Measurements from ENCODE around the gene VASP. TPM values are rescaled to one million over a fixed set of nuclear protein-coding genes. Genes with fewer than 3 reads are reported as not detected.

Gene VASP
- total and polyA plus RNA-seq, 2 experiments from 2014 or later, result 60.3 to 147 TPM

- H3K27me3 ChIP-seq (ENCODE audit: insufficient read depth), result peaks cover 41% of the 10 kb centered on the region
- Mint-ChIP-seq H3K4me3 (peak within 1 kb of the TSS; percentile 87), H3K27ac (peak within 1 kb of the TSS; percentile 95), H3K27me3 (ENCODE audit: insufficient read depth, low read depth, poor library complexity) (peaks cover 38% of the 10 kb centered on the region), H3K9me3 (no peaks in the 10 kb centered on the region), H3K36me3 (ENCODE audit: low read depth) (no peaks in the 10 kb centered on the region; the same call in 2 of the 3 replicates), H3K4me1 (peaks cover 16% of the 10 kb centered on the region)
- peak within 1 kb of the TSS; percentile 98 for H3K4me2 ChIP-seq
- no peaks in the 10 kb centered on the region for H3K9me2 ChIP-seq (ENCODE audit: insufficient read depth)
- no peaks in the 10 kb centered on the region for H3K36me3 ChIP-seq (ENCODE audit: insufficient read depth)
- H2AFZ ChIP-seq, result peak within 1 kb of the TSS; percentile 100
- ATAC-seq (peak; percentile 2; the same call in 2 of the 3 replicates), DNase-seq (ENCODE audit: low spot score) (peak; percentile 99)
- TF ChIP-seq CTCF (conservative IDR thresholded peaks at IDR 0.05; ENCODE audit: low read depth in 2 of 2), result peak; percentile 35 to 42; a peak in 3 of 4 replicates
- TF ChIP-seq EZH2phosphoT487 (IDR thresholded peaks at IDR 0.05; ENCODE audit: unreplicated experiment), result no peak
- no peak for TF ChIP-seq STAT1 (IDR thresholded peaks at IDR 0.05; ENCODE audit: unreplicated experiment)
- no peak for TF ChIP-seq JUNB (IDR thresholded peaks at IDR 0.05; ENCODE audit: unreplicated experiment)
- no peak for TF ChIP-seq ZNF114 (CRISPR knock-in tag; IDR thresholded peaks at IDR 0.05)
- TF ChIP-seq REST (IDR thresholded peaks at IDR 0.05; ENCODE audit: unreplicated experiment), result no peak
- peak; percentile 97 for TF ChIP-seq CREB1 (CRISPR knock-in tag; IDR thresholded peaks at IDR 0.05; ENCODE audit: low read depth)
- H3F3A ChIP-seq (replicated peaks; ENCODE audit: low read depth), result peaks cover 17% of the 10 kb centered on the region
- peaks cover 22% of the 10 kb centered on the region; the same call in 1 of the 2 replicates for H3K4me1 ChIP-seq (ENCODE audit: insufficient read depth)
- H3K79me2 ChIP-seq (replicated peaks; ENCODE audit: insufficient read depth), result no peaks in the 10 kb centered on the region
- H3K27ac ChIP-seq (ENCODE audit: low read depth), result 0 out of 2 replicates have a peak within 1 kb of the TSS, but pooled peaks have one; percentile 32
- no peaks in the 10 kb centered on the region for H4K20me1 ChIP-seq (replicated peaks; ENCODE audit: insufficient read depth)
- peak within 1 kb of the TSS; percentile 95 for H3K4me3 ChIP-seq
Observed at GRCh38 chr19:45467456-45468158, 39.7 kb upstream of the VASP start, which contains the start of gene FOSB. TSS of gene FOSB (plus strand) at chr19:45467996. CDS start at chr19:45468587, 591 bp downstream.

GRCh38 chr19:45468159-45468651 lies 39.1 kb upstream of the VASP start:
- Mint-ChIP-seq H3K27me3 (ENCODE audit: insufficient read depth, low read depth, poor library complexity) (peaks cover 41% of the 10 kb centered on the region), H3K36me3 (ENCODE audit: low read depth) (no peaks in the 10 kb centered on the region; the same call in 2 of the 3 replicates), H3K4me1 (peaks cover 20% of the 10 kb centered on the region), H3K27ac (peak overlapping the region; percentile 95), H3K9me3 (no peaks in the 10 kb centered on the region), H3K4me3 (peak overlapping the region; percentile 87)
- Histone ChIP-seq H2AFZ (peak overlapping the region; percentile 93), H3K4me3 (peak overlapping the region; percentile 95), H4K20me1 (replicated peaks; ENCODE audit: insufficient read depth) (no peaks in the 10 kb centered on the region), H3K27ac (ENCODE audit: low read depth) (no peak overlapping the region), H3K36me3 (ENCODE audit: insufficient read depth) (no peaks in the 10 kb centered on the region), H3K79me2 (replicated peaks; ENCODE audit: insufficient read depth) (no peaks in the 10 kb centered on the region), H3K9me2 (ENCODE audit: insufficient read depth) (no peaks in the 10 kb centered on the region), H3K27me3 (ENCODE audit: insufficient read depth) (peaks cover 47% of the 10 kb centered on the region), H3K4me1 (ENCODE audit: insufficient read depth) (peaks cover 22% of the 10 kb centered on the region; the same call in 1 of the 2 replicates), H3F3A (replicated peaks; ENCODE audit: low read depth) (peaks cover 17% of the 10 kb centered on the region), H3K4me2 (peak overlapping the region; percentile 98)
- ATAC-seq (peak; percentile 2), DNase-seq (ENCODE audit: low spot score) (no peak)
- TF ChIP-seq REST (IDR thresholded peaks at IDR 0.05; ENCODE audit: unreplicated experiment) (no peak), CTCF (conservative IDR thresholded peaks at IDR 0.05; ENCODE audit: low read depth in 2 of 2) (0 out of 4 replicates have a peak, but pooled peaks of 1 of the 2 experiments have one; percentile 1)

Data from GM23338 (cell line).